ENCODE measurements around the gene AGAP1. TPM values are rescaled to one million over a fixed set of nuclear protein-coding genes. Genes with fewer than 3 reads are reported as not detected.

The AGAP1 gene
- total RNA-seq, 1 donor from 2014 or later: 22.3 TPM

DNA sequence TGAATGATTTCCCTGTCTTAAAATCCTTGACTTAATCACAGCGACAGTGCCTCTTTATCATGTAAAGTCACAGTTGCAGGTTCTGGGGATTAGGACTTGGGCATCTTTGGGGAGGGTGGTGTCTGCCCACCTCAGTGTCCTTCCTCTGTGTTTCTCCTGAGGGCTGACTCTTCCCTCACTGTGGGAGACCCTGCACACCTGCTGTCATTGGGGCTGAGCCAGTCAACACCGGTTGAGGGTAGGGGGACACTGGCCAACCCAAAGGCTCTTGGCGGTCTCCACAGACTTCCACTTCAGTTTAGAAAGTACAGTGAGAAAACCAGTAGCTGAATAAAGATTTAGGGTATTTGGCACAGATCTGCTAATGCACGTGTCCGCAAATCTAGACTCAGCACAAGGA is 36.9 kb downstream of the AGAP1 start:
- no peak for DNase-seq (ENCODE audit: extremely low read depth, low read depth, low spot score)

GRCh38 chr2:235532307-235532706 is 38.5 kb downstream of the AGAP1 start:
- DNase-seq (ENCODE audit: extremely low read depth, low read depth, low spot score): no peak

GRCh38 chr2:235533198-235533597 is 39.4 kb downstream of the AGAP1 start:
- DNase-seq (ENCODE audit: extremely low read depth, low read depth, low spot score): no peak

DNA sequence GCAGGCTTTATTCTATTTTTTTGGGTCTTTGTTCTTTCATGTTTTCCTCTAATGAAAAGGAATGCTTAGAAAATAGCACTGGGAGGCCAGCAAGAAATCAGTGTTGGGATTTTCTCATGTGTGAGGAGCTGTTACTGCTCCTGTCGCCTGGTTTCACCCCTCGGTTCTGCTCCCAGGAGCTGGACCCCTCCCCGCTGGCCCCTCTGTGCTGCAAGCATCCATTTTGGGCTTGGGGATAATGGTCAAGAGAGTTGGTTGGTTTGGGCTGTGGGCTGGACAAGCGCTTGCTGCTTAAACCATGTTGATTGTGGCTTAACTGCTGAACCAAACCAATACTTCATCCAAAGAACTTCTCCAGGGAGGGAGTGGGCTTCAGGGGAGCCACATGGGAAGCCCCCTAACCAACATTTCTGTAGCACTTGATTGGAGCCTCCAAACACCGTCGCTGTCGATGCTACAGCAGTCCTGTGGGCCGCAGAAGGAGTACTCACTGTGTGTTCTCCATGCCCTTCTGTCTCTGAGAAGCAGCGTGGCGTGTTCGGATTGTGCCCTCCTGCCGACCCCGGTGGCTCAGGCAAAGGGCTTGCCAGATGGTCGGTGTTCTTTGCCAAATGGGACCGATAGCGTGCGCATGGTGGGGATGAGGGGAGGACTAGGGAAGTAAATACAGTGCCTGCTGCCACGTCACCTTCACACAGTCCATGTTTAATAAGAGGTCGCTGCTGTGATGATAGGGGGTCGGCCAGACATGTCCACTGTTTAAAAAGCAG is 40.0 kb downstream of the AGAP1 start:
- no peak for DNase-seq (ENCODE audit: extremely low read depth, low read depth, low spot score)

- DNase-seq (ENCODE audit: extremely low read depth, low read depth, low spot score): no peak
These were observed 41.0 kb downstream of the AGAP1 start for GRCh38 chr2:235534678-235535422.

DNA sequence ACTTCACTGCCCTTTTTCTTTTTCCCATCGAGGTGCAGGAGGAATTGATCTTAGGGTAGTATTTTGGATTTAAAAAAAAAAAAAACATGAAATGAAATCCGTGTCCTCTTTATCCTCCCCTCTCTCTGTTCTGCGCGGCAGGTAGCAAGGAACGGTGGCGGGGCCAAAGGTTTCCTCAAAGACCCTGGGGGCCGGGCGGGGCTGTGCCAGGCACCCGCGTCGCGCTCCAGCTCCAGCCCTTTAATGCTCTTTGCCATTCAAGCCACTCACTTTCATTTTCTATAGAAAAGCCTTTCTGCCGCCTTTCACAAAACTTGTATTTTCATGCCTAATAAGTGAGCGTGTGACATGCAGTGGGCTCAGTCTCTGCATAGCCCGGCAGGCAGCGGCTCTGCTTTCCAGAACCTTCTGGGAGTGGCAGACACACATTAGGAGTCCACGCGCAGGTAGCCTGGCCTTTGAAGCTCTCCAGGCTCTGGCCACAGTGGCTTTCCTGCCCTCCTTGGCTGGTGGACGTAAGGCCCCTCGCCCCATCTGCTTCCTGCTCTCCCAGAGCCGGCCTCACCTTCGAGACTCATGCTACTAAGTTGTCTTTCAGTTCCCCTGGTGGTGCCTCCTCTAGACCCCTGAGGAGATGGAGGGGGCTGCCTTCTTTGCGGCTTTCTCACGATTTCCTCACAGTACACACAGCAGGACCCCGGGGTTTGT is 41.7 kb downstream of the AGAP1 start:
- DNase-seq (ENCODE audit: extremely low read depth, low read depth, low spot score): no peak

DNA sequence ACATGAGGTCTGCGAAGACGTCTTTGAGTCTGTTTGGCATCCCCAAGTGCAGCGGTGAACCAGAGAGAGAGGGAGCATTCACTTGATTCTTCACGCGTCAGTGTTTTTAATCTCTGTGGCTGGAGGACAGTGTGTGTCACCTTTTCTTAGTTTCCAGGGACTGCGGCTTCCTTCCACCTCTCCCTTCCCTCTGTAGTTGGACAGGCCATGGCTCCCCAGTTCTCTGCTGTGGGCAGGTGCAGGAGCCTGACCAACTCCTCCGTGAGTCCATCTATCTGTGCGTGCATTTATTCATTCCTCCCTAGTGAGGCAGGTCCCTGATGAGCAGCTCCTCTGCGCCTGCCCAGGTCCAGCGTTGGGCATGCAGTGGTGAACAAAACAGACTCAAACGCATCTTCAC is 42.9 kb downstream of the AGAP1 start:
- DNase-seq (ENCODE audit: extremely low read depth, low read depth, low spot score): no peak

DNA sequence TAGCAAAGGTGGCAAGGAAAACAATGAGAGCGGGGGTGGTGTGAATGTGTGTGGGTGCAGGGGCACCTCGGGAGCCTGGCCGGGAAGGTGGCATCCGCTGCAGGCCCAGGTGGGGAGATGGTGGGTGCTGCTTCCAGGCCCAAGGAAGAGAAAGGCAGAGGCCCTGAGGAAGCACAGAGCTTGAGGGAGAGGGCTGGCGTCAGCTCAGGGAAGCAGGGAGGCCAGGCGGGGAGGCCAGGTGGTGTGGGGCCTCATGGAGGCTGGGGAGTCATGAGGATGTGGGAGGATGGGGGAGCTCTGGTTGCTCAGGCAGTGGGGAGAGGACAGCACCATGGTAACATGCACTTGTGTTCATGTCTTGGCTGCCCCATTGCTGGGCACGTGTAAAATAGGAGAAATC is 43.3 kb downstream of the AGAP1 start:
- DNase-seq (ENCODE audit: extremely low read depth, low read depth, low spot score): no peak

DNA sequence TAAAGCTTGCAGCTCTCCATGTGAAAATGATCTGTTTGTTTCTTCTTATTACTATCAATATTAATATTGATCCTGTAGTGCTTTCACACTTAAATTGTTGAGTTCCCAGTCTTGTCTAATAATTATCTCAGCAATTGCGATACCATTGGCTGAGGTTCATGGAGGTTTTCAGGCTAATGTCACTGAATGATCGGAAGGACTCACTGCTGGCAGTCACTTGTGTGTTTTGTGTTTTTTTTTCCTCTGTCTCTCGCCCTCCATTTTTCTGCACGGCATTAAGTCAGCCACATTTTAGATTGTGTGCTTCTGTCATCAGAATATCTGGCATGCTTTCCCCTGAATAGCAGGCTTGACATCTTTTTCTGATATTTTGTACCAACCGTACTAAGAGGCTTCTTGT is 43.7 kb downstream of the AGAP1 start:
- DNase-seq (ENCODE audit: extremely low read depth, low read depth, low spot score): no peak

DNA sequence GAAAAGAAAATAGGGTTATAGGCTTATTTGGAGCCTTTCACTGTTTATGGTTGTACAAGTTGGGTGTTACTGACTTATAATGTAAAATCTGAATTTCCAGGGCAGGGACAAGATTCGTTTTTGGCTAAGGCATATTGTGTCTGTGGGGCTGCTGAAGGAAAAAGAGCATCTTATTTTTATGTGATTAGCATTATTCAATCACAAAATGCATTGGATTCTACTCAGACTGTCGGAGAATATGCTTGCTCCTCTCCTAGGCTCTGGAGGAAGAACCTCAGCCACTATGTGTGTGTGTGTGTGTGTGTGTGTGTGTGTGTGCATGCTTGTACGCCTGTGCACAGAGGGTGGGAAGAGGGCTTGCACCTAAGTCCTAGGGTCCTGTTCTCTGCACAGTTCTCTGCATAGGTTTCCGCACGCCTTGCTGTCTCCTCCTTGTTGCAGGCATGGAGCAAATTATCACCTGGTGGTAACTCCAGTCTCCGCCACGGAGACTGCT is 44.3 kb downstream of the AGAP1 start:
- DNase-seq (ENCODE audit: extremely low read depth, low read depth, low spot score): no peak

GRCh38 chr2:235538981-235539380 is 45.1 kb downstream of the AGAP1 start:
- no peak for DNase-seq (ENCODE audit: extremely low read depth, low read depth, low spot score)

DNA sequence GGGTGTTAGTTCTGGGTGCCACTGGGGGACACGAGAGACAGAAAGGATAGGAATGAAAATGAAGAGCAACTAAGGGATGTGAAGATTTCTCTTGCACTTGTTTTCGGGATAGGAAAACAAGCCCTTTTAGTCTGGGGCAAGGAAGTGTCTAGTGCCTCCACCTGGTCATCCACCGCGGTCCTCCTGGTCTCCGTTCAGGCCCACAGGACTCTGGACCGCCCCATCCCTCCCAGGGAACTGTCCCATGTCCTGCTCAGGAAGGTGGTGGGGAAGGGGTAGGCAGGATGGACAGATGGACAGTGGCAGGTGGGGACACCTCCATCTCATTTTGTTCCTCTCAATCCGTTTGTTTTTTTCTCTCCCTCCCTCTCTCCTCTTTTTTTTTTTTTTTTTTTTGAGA is 45.9 kb downstream of the AGAP1 start:
- DNase-seq (ENCODE audit: extremely low read depth, low read depth, low spot score): no peak

DNA sequence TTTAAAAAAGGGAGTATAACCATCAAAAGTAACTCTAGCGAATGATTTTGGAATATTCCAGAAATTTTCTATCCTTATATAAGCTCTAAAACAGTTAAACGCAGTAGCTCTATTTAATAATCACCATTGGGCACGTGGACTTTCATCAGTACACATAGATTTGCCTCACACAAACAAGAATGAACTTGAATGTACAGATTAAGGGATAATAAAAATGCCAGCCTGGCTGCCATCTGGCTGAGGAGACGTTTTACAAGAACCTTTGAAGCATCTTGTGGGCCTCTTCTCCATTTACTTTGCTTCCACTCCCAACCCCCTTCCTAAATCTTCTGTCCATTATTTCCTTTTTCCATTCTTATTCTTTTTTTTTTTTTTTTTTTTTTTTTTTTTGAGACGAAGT is 47.2 kb downstream of the AGAP1 start:
- no peak for DNase-seq (ENCODE audit: extremely low read depth, low read depth, low spot score)

GRCh38 chr2:235541838-235542549 is 48.2 kb downstream of the AGAP1 start:
- no peak for DNase-seq (ENCODE audit: extremely low read depth, low read depth, low spot score)

DNA sequence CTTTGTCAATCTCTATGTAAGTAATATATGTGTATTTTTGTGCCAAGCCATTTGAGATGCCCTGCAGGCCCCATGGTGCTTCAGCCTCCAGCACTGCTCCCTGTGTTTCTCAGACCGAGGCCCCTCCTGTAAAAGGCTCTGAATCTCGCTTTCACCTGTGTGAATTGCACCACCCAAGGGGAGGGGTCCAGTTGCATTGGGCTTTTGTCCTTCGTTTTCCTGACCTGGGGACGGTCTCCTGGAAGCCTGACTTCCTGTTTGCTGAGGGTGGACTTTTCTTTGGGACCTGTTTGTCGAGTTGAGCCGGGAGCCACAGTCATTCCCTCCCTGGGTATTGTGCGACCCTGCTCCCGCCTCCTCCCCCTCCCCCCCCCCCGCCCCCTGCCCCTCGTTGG is 48.9 kb downstream of the AGAP1 start:
- DNase-seq (ENCODE audit: extremely low read depth, low read depth, low spot score): no peak

- no peak for DNase-seq (ENCODE audit: extremely low read depth, low read depth, low spot score)
These were observed 49.4 kb downstream of the AGAP1 start for GRCh38 chr2:235543128-235543750.

- no peak for DNase-seq (ENCODE audit: extremely low read depth, low read depth, low spot score)
These were observed 50.2 kb downstream of the AGAP1 start for GRCh38 chr2:235543851-235544688.

DNA sequence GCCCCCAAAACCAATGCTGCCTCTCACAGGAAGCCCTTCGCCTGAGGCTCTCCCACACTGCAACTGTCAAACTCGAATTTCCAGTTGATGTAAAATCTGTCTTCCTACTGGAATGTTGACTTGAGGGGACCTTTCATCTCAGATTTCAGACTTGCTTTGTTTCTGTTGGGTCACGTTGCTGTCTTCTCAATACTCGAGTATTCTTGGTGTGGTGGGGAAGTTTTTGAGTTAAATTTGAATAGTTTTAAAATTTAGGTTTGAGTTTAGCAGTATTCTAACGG is 50.8 kb downstream of the AGAP1 start:
- DNase-seq (ENCODE audit: extremely low read depth, low read depth, low spot score): no peak

- DNase-seq (ENCODE audit: extremely low read depth, low read depth, low spot score): no peak
These were observed 51.7 kb downstream of the AGAP1 start for GRCh38 chr2:235545339-235546150.

All from glomerular endothelial cell (primary cell).